HG03469 (cell line): ENCODE data around the gene MAMDC4.
"Not testable (repeated sequence)": the region's sequence is repeated elsewhere in the genome, so short reads cannot be mapped to it uniquely, and the experiment has no call there.

Experiments used
- ATAC-seq: cut with Tn5 transposase; IDR thresholded peaks from one replicate; pipeline ENCODE4 v1.9.1; 2021; ENCODE audit warnings: mild to moderate bottlenecking, moderate library complexity, moderate number of reproducible peaks; ENCODE audit not compliant: unreplicated experiment

MAMDC4 gene

GRCh38 chr9:136837856-136838277, 14.3 kb upstream of the MAMDC4 start:
- ATAC-seq: not testable (repeated sequence)

GRCh38 chr9:136838314-136839228, 13.6 kb upstream of the MAMDC4 start:
- ATAC-seq: no peak

- ATAC-seq: no peak
Measured at GRCh38 chr9:136839229-136840139, 12.7 kb upstream of the MAMDC4 start.

GRCh38 chr9:136840140-136840876, 11.8 kb upstream of the MAMDC4 start:
- no peak for ATAC-seq

- ATAC-seq: no peak
Measured at GRCh38 chr9:136840877-136841645, 11.1 kb upstream of the MAMDC4 start.

- not testable (repeated sequence) for ATAC-seq
Measured at GRCh38 chr9:136841646-136842379, 10.3 kb upstream of the MAMDC4 start.

GRCh38 chr9:136842380-136842948, 9.7 kb upstream of the MAMDC4 start, which contains the start of gene AJM1:
Gene AJM1 (plus strand): TSS chr9:136842478. CDS start chr9:136844415, 1,937 bp downstream.
- not testable (repeated sequence) for ATAC-seq

GRCh38 chr9:136843159-136843800, 8.9 kb upstream of the MAMDC4 start:
- ATAC-seq: not testable (repeated sequence)

GRCh38 chr9:136843801-136844740, 8.1 kb upstream of the MAMDC4 start:
- ATAC-seq: not testable (repeated sequence)

- no peak for ATAC-seq
Measured at GRCh38 chr9:136844761-136845464, 7.2 kb upstream of the MAMDC4 start.

GRCh38 chr9:136845465-136846260, 6.5 kb upstream of the MAMDC4 start:
- no peak for ATAC-seq

GRCh38 chr9:136846376-136847087, 5.6 kb upstream of the MAMDC4 start:
- ATAC-seq: no peak

GRCh38 chr9:136847088-136847825, 4.9 kb upstream of the MAMDC4 start:
- no peak for ATAC-seq

- ATAC-seq: no peak
Measured at GRCh38 chr9:136847826-136848392, 4.2 kb upstream of the MAMDC4 start.
